ENCODE measurements around the gene KLHL26. TPM values are rescaled to one million over a fixed set of nuclear protein-coding genes. Genes with fewer than 3 reads are reported as not detected.

KLHL26 gene
- total RNA-seq: 2.6 and 6.9 TPM in 2 replicates

GRCh38 chr19:18636969-18637629 is at the start of gene KLHL26:
Gene KLHL26, plus strand, starts transcription at chr19:18637028. Its CDS starts 27 bp downstream, at chr19:18637055.

GRCh38 chr19:18588611-18589379 is 48.0 kb upstream of the KLHL26 start, which contains the start of gene REX1BD:
Gene REX1BD, plus strand, starts transcription at chr19:18588798. Its CDS starts 4 bp downstream, at chr19:18588802.

GRCh38 chr19:18606281-18607225 is 30.3 kb upstream of the KLHL26 start, which contains the start of gene CRLF1:
Gene CRLF1, minus strand, starts transcription at chr19:18606799. Its CDS starts 143 bp downstream, at chr19:18606656.

GRCh38 chr19:18612772-18613588 is 23.8 kb upstream of the KLHL26 start, which contains the start of gene TMEM59L:
Gene TMEM59L, plus strand, starts transcription at chr19:18612870. Its CDS starts 89 bp downstream, at chr19:18612959.

GRCh38 chr19:18683109-18683957 is 46.5 kb downstream of the KLHL26 start, which contains the start of gene CRTC1:
Gene CRTC1, plus strand, starts transcription at chr19:18683680. Its CDS starts 23 bp downstream, at chr19:18683703.

Other genes with a start within 250 kb of the KLHL26 start
- gene LRRC25, start 239.4 kb upstream of the KLHL26 start, total RNA-seq: not detected in 2 replicates
- 50.0 and 52.1 TPM in 2 replicates for gene SSBP4, start 217.6 kb upstream of the KLHL26 start, total RNA-seq
- 25.2 and 42.6 TPM in 2 replicates for gene ISYNA1, start 198.9 kb upstream of the KLHL26 start, total RNA-seq
- gene ELL, start 115.0 kb upstream of the KLHL26 start, total RNA-seq: 13.8 and 13.9 TPM in 2 replicates
- gene FKBP8, start 93.5 kb upstream of the KLHL26 start, total RNA-seq: 142 and 176 TPM in 2 replicates
- gene KXD1, start 79.2 kb upstream of the KLHL26 start, total RNA-seq: 52.0 and 55.0 TPM in 2 replicates
- gene UBA52, start 65.2 kb upstream of the KLHL26 start, total RNA-seq: 879 and 894 TPM in 2 replicates
- 55.6 and 71.6 TPM in 2 replicates for gene REX1BD, start 48.2 kb upstream of the KLHL26 start, total RNA-seq
- 0.09 and 1.1 TPM in 2 replicates for gene CRLF1, start 30.2 kb upstream of the KLHL26 start, total RNA-seq
- gene TMEM59L, start 24.2 kb upstream of the KLHL26 start, total RNA-seq: 0.19 and 0.27 TPM in 2 replicates
- 0.90 and 1.2 TPM in 2 replicates for gene CRTC1, start 46.7 kb downstream of the KLHL26 start, total RNA-seq
- not detected in 2 replicates for gene COMP, start 154.3 kb downstream of the KLHL26 start, total RNA-seq
- 62.9 and 69.7 TPM in 2 replicates for gene UPF1, start 194.9 kb downstream of the KLHL26 start, total RNA-seq